Measurements from ENCODE around the gene RBBP8. TPM values are rescaled to one million over a fixed set of nuclear protein-coding genes. Genes with fewer than 3 reads are reported as not detected.

RBBP8 gene
- total RNA-seq, 1 experiment from 2014 or later, result 33.3 TPM

DNA sequence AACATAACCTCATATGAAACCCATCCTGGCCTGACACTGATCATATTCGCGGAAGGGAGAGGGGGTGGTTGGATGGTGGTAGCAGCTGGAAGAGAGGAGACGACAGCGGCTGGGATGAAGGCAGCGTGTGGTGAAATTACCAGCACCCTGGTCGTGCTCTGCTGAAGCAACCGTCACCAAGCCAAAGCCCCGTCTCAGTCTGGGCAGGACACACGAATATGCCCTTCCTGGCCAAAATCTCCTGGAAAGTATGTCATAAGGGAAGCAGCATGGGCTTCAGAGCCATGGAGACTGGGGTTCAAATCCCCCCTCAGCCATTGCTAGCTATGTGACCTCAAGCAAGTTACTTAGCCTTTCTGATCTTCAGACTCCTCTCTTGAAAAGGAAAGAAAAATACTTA is 139.0 kb downstream of the RBBP8 start (continued):
- TF ChIP-seq ZNF219 (CRISPR knock-in tag; IDR thresholded peaks at IDR 0.05; ENCODE audit: borderline replicate concordance) (no peak), TEAD4 (CRISPR knock-in tag; IDR thresholded peaks at IDR 0.05) (no peak), GTF2I (CRISPR knock-in tag; conservative IDR thresholded peaks at IDR 0.05) (no peak), MYBL2 (CRISPR knock-in tag; IDR thresholded peaks at IDR 0.05) (no peak), ATF1 (CRISPR knock-in tag; IDR thresholded peaks at IDR 0.05) (no peak), NR2C2 (CRISPR knock-in tag; IDR thresholded peaks at IDR 0.05) (no peak)
- TF ChIP-seq, protein P1, sequence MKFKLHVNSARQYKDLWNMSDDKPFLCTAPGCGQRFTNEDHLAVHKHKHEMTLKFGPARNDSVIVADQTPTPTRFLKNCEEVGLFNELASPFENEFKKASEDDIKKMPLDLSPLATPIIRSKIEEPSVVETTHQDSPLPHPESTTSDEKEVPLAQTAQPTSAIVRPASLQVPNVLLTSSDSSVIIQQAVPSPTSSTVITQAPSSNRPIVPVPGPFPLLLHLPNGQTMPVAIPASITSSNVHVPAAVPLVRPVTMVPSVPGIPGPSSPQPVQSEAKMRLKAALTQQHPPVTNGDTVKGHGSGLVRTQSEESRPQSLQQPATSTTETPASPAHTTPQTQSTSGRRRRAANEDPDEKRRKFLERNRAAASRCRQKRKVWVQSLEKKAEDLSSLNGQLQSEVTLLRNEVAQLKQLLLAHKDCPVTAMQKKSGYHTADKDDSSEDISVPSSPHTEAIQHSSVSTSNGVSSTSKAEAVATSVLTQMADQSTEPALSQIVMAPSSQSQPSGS (CRISPR knock-in tag; IDR thresholded peaks at IDR 0.05; ENCODE audit: borderline replicate concordance, low read depth), result no peak
- TF ChIP-seq, protein P2, sequence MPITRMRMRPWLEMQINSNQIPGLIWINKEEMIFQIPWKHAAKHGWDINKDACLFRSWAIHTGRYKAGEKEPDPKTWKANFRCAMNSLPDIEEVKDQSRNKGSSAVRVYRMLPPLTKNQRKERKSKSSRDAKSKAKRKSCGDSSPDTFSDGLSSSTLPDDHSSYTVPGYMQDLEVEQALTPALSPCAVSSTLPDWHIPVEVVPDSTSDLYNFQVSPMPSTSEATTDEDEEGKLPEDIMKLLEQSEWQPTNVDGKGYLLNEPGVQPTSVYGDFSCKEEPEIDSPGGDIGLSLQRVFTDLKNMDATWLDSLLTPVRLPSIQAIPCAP (CRISPR knock-in tag; IDR thresholded peaks at IDR 0.05), result no peak
- TF ChIP-seq, protein P3, sequence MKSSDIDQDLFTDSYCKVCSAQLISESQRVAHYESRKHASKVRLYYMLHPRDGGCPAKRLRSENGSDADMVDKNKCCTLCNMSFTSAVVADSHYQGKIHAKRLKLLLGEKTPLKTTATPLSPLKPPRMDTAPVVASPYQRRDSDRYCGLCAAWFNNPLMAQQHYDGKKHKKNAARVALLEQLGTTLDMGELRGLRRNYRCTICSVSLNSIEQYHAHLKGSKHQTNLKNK (CRISPR knock-in tag; IDR thresholded peaks at IDR 0.05), result no peak

DNA sequence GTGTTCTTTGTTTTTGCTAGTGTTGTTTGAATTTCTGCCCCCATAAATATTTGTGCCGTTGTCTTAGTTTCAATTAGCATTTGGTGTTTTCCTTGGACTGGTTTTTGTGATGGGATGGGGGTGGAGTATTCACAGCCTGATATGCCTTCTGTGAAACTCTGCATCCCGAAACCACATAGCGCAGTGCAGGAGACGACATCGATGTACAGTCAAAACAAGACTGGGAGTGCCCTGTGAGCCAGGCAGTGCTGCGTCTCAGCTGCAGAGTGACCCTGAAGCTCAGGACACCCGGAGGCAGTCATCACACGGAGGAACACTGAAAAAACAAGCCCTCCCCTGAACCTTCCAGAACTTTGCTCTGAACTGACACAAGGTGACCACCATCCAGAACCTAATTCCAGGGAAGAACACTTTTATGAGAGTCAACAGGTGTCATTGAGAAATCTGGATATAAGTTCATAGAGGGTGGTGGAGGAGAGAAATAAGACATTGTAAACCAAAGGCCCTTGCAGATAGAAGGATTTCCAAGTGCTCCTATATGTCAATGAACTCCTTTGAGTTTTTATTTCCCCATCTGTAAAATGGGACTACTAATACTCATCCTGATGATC is 141.0 kb downstream of the RBBP8 start:
- no peak overlapping the region for H3K27ac Mint-ChIP-seq
- ATAC-seq, result no peak
- no peaks in the 10 kb centered on the region for H3K36me3 Mint-ChIP-seq
- CTCF ChIA-PET, result interaction anchor here (0.7 to 1.1 kb wide), 2 partner anchors 43 to 248 kb away, joined by 3 to 4 read pairs; no protein-coding TSS in a partner anchor
- no peaks in the 10 kb centered on the region for H3K27me3 Mint-ChIP-seq (ENCODE audit: low read depth)
- no peaks in the 10 kb centered on the region for H3K9me3 Mint-ChIP-seq
- peaks cover 9% of the 10 kb centered on the region for H3K4me1 Mint-ChIP-seq
- DNase-seq (ENCODE audit: low spot score), result no peak
- POLR2A ChIA-PET, result no interaction called here
- H3K4me3 Mint-ChIP-seq, result no peak overlapping the region
- TF ChIP-seq TCF7 (CRISPR knock-in tag; IDR thresholded peaks at IDR 0.05; ENCODE audit: low read depth) (no peak), ETV6 (CRISPR knock-in tag; IDR thresholded peaks at IDR 0.05) (no peak), ZNF396 (CRISPR knock-in tag; IDR thresholded peaks at IDR 0.05; ENCODE audit: borderline replicate concordance) (no peak), ZNF138 (CRISPR knock-in tag; conservative IDR thresholded peaks at IDR 0.05) (no peak), NFE2L1 (CRISPR knock-in tag; IDR thresholded peaks at IDR 0.05) (no peak), FOXP1 (CRISPR knock-in tag; IDR thresholded peaks at IDR 0.05; ENCODE audit: borderline replicate concordance) (no peak), CBFB (CRISPR knock-in tag; IDR thresholded peaks at IDR 0.05; ENCODE audit: low read depth) (no peak), JUN (CRISPR knock-in tag; IDR thresholded peaks at IDR 0.05) (no peak), NFATC4 (CRISPR knock-in tag; IDR thresholded peaks at IDR 0.05) (no peak), ATF1 (CRISPR knock-in tag; IDR thresholded peaks at IDR 0.05) (no peak)
- TF ChIP-seq, protein P4, sequence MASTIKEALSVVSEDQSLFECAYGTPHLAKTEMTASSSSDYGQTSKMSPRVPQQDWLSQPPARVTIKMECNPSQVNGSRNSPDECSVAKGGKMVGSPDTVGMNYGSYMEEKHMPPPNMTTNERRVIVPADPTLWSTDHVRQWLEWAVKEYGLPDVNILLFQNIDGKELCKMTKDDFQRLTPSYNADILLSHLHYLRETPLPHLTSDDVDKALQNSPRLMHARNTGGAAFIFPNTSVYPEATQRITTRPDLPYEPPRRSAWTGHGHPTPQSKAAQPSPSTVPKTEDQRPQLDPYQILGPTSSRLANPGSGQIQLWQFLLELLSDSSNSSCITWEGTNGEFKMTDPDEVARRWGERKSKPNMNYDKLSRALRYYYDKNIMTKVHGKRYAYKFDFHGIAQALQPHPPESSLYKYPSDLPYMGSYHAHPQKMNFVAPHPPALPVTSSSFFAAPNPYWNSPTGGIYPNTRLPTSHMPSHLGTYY (CRISPR knock-in tag; IDR thresholded peaks at IDR 0.05), result no peak
- TF ChIP-seq, protein P5, sequence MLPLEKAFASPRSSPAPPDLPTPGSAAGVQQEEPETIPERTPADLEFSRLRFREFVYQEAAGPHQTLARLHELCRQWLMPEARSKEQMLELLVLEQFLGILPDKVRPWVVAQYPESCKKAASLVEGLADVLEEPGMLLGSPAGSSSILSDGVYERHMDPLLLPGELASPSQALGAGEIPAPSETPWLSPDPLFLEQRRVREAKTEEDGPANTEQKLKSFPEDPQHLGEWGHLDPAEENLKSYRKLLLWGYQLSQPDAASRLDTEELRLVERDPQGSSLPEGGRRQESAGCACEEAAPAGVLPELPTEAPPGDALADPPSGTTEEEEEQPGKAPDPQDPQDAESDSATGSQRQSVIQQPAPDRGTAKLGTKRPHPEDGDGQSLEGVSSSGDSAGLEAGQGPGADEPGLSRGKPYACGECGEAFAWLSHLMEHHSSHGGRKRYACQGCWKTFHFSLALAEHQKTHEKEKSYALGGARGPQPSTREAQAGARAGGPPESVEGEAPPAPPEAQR (CRISPR knock-in tag; IDR thresholded peaks at IDR 0.05), result no peak
- TF ChIP-seq, protein P6, sequence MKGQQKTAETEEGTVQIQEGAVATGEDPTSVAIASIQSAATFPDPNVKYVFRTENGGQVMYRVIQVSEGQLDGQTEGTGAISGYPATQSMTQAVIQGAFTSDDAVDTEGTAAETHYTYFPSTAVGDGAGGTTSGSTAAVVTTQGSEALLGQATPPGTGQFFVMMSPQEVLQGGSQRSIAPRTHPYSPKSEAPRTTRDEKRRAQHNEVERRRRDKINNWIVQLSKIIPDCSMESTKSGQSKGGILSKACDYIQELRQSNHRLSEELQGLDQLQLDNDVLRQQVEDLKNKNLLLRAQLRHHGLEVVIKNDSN (CRISPR knock-in tag; IDR thresholded peaks at IDR 0.05), result no peak
- TF ChIP-seq, protein P7, sequence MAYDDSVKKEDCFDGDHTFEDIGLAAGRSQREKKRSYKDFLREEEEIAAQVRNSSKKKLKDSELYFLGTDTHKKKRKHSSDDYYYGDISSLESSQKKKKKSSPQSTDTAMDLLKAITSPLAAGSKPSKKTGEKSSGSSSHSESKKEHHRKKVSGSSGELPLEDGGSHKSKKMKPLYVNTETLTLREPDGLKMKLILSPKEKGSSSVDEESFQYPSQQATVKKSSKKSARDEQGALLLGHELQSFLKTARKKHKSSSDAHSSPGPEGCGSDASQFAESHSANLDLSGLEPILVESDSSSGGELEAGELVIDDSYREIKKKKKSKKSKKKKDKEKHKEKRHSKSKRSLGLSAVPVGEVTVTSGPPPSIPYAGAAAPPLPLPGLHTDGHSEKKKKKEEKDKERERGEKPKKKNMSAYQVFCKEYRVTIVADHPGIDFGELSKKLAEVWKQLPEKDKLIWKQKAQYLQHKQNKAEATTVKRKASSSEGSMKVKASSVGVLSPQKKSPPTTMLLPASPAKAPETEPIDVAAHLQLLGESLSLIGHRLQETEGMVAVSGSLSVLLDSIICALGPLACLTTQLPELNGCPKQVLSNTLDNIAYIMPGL (CRISPR knock-in tag; IDR thresholded peaks at IDR 0.05), result no peak
- TF ChIP-seq, protein P8, sequence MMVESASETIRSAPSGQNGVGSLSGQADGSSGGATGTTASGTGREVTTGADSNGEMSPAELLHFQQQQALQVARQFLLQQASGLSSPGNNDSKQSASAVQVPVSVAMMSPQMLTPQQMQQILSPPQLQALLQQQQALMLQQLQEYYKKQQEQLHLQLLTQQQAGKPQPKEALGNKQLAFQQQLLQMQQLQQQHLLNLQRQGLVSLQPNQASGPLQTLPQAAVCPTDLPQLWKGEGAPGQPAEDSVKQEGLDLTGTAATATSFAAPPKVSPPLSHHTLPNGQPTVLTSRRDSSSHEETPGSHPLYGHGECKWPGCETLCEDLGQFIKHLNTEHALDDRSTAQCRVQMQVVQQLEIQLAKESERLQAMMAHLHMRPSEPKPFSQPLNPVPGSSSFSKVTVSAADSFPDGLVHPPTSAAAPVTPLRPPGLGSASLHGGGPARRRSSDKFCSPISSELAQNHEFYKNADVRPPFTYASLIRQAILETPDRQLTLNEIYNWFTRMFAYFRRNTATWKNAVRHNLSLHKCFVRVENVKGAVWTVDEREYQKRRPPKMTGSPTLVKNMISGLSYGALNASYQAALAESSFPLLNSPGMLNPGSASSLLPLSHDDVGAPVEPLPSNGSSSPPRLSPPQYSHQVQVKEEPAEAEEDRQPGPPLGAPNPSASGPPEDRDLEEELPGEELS (CRISPR knock-in tag; IDR thresholded peaks at IDR 0.05), result no peak
- TF ChIP-seq, protein P9, sequence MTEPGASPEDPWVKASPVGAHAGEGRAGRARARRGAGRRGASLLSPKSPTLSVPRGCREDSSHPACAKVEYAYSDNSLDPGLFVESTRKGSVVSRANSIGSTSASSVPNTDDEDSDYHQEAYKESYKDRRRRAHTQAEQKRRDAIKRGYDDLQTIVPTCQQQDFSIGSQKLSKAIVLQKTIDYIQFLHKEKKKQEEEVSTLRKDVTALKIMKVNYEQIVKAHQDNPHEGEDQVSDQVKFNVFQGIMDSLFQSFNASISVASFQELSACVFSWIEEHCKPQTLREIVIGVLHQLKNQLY (CRISPR knock-in tag; IDR thresholded peaks at IDR 0.05), result no peak
- TF ChIP-seq, protein P10, sequence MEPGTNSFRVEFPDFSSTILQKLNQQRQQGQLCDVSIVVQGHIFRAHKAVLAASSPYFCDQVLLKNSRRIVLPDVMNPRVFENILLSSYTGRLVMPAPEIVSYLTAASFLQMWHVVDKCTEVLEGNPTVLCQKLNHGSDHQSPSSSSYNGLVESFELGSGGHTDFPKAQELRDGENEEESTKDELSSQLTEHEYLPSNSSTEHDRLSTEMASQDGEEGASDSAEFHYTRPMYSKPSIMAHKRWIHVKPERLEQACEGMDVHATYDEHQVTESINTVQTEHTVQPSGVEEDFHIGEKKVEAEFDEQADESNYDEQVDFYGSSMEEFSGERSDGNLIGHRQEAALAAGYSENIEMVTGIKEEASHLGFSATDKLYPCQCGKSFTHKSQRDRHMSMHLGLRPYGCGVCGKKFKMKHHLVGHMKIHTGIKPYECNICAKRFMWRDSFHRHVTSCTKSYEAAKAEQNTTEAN (CRISPR knock-in tag; IDR thresholded peaks at IDR 0.05), result no peak
